HL-60/S4 (cell line): ENCODE measurements around the gene ZNF37A.
"Not testable (repeated sequence)": the region's sequence is repeated elsewhere in the genome, so short reads cannot be mapped to it uniquely, and the experiment has no call there.

Source experiments
- in situ Hi-C: fragments of 300-500 bp; cut with MboI; formaldehyde crosslinking; loops from 2 replicates; pipeline ENCODE4 v1.14.3; 2022; ENCODE audit warnings: low sequenced_read_pairs

Gene ZNF37A

DNA sequence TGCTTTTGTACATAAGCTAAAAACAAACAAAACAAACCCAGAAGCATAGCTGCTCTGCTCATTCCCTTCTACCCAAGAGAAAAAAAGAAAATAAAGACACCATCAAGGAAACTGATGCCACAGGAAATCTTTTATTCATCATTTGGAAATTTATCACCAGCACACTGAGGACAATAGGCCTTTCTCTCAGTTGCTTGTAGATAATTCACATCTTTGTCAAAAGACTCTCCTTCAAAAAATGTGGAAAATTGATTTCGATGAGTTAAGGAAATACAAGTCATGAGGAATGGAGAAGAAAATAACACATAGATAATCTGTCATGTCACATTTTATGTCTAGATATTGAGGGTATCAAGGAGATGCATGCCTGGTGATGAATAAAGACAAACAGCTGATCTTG lies 53.5 kb downstream of the ZNF37A start:
- in situ Hi-C loops, result no loop called here

DNA sequence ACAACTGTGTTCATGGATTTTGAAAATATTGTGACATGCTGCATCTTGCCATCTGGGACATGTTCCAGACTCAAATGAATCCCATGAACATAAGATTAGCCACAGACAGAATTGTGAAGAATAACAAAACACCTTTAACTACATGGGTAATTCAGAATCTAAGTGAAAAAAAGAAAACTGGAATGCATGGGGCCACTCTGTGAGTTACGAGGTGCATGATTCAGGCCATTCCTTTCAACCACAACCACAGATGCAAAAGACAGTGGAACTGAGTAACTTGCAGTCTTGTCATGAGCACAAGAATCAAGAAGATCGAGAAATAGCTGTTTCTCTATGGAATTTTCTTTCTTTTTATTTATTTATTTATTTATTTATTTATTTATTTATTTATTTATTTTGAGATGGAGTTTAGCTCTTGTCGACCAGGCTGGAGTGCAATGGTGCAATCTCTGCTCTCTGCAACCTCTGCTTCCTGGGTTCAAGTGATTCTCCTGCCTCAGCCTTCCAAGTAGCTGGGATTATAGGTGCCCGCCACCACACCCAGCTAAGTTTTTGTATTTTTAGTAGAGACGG lies 56.8 kb downstream of the ZNF37A start:
- in situ Hi-C loops, result not testable (repeated sequence)

DNA sequence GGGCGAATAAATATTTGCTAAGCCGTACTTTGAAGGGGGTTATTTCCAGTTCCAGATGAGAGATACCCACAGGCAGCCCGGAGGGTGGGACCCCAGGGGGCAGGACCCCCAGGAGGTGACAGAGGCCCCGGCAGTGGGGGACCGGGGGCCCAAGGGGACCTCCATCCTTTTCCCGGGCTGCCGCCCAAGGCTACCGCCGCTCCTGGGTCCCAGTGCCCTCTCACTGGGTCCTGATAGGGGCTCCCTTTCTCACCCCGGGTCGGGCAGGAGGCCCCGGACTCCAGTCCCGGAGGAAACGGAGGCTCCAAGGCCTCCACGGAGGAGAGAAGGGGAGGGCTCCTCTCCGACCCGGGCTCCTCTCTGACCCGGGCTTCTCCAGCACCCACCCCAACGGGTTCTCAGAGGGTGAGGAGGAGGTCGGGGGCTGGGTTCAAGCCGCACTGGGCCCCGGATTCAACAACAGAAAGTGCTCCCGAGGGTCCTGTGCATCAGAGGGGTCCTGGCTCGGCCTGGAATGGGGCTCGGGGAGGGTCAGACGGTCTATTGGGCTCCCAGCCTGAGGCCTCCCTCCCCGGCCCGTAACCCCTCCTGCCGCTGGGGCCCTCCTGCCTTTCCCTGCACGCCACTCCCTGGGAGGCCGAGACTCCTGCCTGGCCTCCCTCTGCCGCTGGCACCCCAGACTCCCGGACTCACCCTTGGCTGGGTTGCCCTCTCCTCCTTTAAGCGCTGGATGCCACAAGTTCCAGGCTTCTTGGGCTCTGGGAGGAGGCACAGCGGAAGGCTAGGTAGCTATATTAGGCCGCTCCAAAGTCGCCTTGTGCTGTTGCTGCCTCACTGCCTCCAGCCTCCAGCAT lies 62.5 kb downstream of the ZNF37A start:
- in situ Hi-C loops, result no loop called here

DNA sequence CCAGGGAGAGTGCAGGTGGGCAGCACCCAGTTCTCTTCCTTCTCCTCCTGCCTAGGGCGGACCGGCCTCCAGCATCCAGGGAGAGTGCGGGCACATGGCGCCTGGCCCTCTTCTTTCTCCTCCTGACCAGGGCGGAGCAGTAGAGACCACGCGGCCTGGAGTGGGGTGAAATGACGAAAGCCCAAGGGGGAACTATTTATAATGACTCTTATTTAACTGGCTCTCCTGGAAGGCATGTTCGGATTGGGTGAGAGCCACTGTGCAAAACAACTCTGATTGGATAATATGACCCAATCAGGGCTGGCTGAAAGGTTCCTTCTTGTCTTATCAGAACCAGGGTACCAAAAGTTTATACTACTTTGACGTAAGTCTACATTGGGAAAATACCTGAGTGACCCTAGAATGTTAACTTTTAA lies 63.1 kb downstream of the ZNF37A start:
- in situ Hi-C loops, result no loop called here

DNA sequence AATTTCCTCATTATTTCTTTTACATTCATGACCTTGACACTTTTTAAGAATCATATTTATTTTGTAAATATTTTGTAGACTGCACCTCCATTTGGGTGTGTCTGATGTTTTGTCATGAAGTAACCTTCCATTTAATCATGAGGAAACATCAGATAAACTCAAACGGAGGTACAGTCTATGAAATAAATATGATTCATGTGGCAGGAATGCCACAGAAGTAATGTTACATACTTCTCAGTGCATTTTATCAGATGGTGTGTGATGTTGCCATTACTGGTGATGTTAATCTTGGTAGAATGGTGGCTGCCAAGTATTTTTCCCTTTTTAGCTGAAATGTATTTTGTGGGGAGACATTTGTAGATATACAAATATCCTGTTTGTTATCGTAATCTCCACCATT lies 64.9 kb downstream of the ZNF37A start:
- in situ Hi-C loops, result no loop called here

DNA sequence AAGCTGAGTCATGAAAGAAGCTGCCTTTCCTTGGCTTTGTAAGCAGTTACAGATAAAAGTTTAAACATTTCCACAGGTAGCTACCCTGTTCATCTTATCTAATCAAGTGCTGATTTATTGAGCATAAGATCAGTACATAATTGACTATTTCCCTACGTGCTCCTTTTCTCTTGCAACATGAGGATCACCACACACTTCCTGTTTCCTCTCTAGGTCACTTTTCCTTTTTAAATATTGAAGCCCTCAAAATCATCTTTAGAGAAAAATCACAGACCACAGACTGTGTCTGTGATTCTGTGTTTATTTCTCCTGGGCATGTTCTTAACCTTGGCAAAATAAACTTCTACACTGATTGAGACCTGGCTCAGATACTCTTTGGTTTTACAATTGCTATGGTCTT lies 69.5 kb downstream of the ZNF37A start:
- in situ Hi-C loops, result no loop called here

DNA sequence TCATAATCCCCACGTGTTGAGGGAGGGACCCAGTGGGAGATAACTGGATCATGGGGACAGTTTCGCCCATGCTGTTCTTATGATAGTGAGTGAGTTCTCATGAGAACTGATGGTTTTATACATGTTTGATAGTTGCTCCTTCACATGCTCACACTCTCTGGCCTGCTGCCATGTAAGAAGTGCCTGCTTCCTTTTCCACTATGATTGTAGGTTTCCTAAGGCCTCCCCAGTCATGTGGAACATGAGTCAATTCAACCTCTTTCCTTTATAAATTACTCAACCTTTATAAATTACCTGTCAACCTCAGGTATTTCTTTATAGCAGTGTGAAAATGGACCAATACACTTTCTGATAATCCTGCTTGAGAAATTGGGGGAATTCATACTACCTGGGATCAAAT lies 80.2 kb downstream of the ZNF37A start:
- in situ Hi-C loops, result no loop called here

DNA sequence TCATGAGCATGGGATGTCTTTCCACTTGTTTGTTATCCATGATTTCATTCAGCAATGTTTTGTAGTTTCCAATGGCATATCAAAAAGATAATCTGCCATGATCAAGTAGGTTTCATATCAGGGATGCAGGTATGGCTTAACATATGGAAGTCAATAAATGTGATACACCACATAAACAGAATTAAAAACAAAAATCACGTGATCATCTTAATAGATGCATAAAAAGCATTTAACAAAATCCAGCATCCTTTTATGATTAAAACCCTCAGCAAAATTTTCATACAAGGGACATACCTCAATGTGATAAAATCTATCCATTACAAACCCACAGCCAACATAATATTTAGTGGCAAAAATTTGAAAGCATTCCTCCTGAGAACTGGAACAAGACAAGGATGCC lies 90.3 kb downstream of the ZNF37A start:
- in situ Hi-C loops, result no loop called here
